Measurements from ENCODE around the gene STPG1. TPM values are rescaled to one million over a fixed set of nuclear protein-coding genes. Genes with fewer than 3 reads are reported as not detected.

The STPG1 gene
- total and polyA plus RNA-seq, 2 of the 13 experiments (the other 11 are each of a cell fraction or from before 2014, with no cell fraction given) = 3.4 to 4.3 TPM

DNA sequence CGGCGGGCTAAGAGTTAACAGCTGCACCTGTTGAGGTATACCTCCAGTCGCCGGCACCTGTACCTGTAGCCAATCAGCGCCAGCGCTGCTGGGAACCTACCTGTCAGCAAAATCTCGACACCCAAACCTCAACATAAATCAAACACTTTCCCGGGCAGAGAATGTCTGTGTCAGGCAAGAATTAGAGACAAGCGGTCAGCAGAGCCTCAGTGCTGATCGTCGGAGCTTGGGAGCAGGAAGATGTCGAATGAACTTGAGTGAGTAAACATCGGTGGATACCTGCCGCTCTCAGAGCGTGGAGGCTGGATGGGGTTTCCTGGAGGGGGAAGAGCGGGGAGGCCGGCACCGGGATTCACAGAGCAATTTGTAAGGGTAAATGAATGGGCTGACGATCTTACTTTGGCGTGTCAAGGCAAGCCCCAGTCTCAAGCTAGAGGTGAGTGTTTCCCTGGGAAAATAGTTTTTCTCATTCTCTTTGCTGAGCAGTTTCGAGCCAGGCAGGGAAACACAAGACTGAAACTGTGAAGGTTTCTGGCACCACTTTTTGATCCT lies 94.2 kb downstream of the STPG1 start, which contains the start of gene GRHL3 (continued):
- TF ChIP-seq, protein P1, sequence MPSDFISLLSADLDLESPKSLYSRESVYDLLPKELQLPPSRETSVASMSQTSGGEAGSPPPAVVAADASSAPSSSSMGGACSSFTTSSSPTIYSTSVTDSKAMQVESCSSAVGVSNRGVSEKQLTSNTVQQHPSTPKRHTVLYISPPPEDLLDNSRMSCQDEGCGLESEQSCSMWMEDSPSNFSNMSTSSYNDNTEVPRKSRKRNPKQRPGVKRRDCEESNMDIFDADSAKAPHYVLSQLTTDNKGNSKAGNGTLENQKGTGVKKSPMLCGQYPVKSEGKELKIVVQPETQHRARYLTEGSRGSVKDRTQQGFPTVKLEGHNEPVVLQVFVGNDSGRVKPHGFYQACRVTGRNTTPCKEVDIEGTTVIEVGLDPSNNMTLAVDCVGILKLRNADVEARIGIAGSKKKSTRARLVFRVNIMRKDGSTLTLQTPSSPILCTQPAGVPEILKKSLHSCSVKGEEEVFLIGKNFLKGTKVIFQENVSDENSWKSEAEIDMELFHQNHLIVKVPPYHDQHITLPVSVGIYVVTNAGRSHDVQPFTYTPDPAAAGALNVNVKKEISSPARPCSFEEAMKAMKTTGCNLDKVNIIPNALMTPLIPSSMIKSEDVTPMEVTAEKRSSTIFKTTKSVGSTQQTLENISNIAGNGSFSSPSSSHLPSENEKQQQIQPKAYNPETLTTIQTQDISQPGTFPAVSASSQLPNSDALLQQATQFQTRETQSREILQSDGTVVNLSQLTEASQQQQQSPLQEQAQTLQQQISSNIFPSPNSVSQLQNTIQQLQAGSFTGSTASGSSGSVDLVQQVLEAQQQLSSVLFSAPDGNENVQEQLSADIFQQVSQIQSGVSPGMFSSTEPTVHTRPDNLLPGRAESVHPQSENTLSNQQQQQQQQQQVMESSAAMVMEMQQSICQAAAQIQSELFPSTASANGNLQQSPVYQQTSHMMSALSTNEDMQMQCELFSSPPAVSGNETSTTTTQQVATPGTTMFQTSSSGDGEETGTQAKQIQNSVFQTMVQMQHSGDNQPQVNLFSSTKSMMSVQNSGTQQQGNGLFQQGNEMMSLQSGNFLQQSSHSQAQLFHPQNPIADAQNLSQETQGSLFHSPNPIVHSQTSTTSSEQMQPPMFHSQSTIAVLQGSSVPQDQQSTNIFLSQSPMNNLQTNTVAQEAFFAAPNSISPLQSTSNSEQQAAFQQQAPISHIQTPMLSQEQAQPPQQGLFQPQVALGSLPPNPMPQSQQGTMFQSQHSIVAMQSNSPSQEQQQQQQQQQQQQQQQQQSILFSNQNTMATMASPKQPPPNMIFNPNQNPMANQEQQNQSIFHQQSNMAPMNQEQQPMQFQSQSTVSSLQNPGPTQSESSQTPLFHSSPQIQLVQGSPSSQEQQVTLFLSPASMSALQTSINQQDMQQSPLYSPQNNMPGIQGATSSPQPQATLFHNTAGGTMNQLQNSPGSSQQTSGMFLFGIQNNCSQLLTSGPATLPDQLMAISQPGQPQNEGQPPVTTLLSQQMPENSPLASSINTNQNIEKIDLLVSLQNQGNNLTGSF (CRISPR knock-in tag; IDR thresholded peaks at IDR 0.05) = no peak
- no peak for TF ChIP-seq ZNF788 (CRISPR knock-in tag; IDR thresholded peaks at IDR 0.05; ENCODE audit: borderline replicate concordance)
- no peak for TF ChIP-seq ZFP41 (CRISPR knock-in tag; IDR thresholded peaks at IDR 0.05; ENCODE audit: borderline replicate concordance)

DNA sequence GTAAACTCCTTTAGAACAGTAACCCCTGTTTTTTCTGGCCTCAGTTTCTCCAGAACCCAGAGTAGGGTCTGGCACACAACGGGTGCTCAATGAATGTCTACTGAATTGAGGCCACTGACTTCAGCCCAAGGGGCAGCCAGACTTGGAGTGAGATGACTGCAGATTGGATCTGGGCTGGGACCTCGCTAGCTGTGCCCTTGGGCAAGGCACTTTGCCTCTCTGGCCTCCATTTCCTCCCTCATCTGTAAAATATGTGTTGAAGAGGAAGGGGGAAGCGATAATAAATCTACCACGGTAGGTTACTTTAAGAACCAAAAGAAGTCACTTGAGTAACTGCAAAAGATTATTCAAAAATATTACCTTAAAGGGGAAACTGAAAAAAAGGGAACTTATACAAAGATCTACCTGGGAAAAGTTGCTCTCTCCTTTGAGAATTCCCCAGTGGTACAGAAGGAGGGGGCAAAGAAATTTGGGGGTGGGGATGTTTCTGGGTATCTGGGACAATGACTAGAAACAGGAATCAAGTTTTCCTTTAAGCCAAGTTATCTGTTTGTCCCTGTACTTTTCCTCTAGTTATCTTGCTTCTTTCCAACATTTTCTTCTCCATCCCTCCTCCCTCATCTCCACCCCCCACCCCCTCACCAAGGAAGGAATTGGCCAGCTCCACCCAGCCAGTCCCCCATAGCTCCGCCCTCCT lies 94.8 kb downstream of the STPG1 start:
- H3K4me2 ChIP-seq (ENCODE audit: low read depth, low read length) = no peak overlapping the region; the same call in 1 of the 2 replicates
- TF ChIP-seq, protein P2, sequence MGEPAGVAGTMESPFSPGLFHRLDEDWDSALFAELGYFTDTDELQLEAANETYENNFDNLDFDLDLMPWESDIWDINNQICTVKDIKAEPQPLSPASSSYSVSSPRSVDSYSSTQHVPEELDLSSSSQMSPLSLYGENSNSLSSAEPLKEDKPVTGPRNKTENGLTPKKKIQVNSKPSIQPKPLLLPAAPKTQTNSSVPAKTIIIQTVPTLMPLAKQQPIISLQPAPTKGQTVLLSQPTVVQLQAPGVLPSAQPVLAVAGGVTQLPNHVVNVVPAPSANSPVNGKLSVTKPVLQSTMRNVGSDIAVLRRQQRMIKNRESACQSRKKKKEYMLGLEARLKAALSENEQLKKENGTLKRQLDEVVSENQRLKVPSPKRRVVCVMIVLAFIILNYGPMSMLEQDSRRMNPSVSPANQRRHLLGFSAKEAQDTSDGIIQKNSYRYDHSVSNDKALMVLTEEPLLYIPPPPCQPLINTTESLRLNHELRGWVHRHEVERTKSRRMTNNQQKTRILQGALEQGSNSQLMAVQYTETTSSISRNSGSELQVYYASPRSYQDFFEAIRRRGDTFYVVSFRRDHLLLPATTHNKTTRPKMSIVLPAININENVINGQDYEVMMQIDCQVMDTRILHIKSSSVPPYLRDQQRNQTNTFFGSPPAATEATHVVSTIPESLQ (CRISPR knock-in tag; conservative IDR thresholded peaks at IDR 0.05) = no peak
- no peak for TF ChIP-seq RXRB (CRISPR knock-in tag; IDR thresholded peaks at IDR 0.05; ENCODE audit: borderline replicate concordance)
- no peak for TF ChIP-seq GABPB1 (CRISPR knock-in tag; IDR thresholded peaks at IDR 0.05)
- no peak for TF ChIP-seq ARNTL (CRISPR knock-in tag; IDR thresholded peaks at IDR 0.05)
- no peak for TF ChIP-seq ETV5 (CRISPR knock-in tag; IDR thresholded peaks at IDR 0.05; ENCODE audit: borderline replicate concordance)
- H3K36me3 ChIP-seq (replicated peaks in 1 of 2; ENCODE audit: control insufficient read depth in 1 of 2, insufficient read depth in 2 of 2, low read length in 2 of 2) = no peaks in the 10 kb centered on the region
- ChIA-PET POLR2A (no interaction called here), CTCF (ENCODE audit: low intra/inter-chr PET ratio, low total read pairs) (no interaction called here)
- 13% methylated on average over 5 of the region's 5 CpGs for WGBS (ENCODE audit: low lambda C conversion rate)
- ATAC-seq (no peak), DNase-seq (ENCODE audit: low spot score) (no peak), FAIRE-seq (no peak)
- peaks cover 4 to 21% of the 10 kb centered on the region in 2 experiments; a peak in 3 of 5 replicates for H3K27me3 ChIP-seq (ENCODE audit: control insufficient read depth in 1 of 2, insufficient read depth in 2 of 2, low read length in 2 of 2)
- intact Hi-C loops (cut with micrococcal nuclease; ENCODE audit: unreplicated experiment) (no loop called here), in situ Hi-C loops (cut with HindIII; ENCODE audit: extremely low pct_ligation_motif_present, low pct_unique_long_range_greater_than_20kb) (no loop called here)
- H3K27ac ChIP-seq (ENCODE audit: extremely low read length, insufficient read depth, low read length) = no peak overlapping the region
- no peaks in the 10 kb centered on the region for H4K20me1 ChIP-seq (ENCODE audit: insufficient read depth, low read length)
- no peak overlapping the region for H2AFZ ChIP-seq (ENCODE audit: low read length)
- no peak overlapping the region for H3K9ac ChIP-seq (ENCODE audit: insufficient read depth, low read depth, low read length)
- no peaks in the 10 kb centered on the region for H3K79me2 ChIP-seq (ENCODE audit: insufficient read depth, low read length)
- H3K9me3 ChIP-seq (ENCODE audit: low read length) = no peaks in the 10 kb centered on the region
- peaks cover 11% of the 10 kb centered on the region for H3K4me1 ChIP-seq (ENCODE audit: insufficient read depth, low read length)
- BruUV-seq (replicated peaks) = no TSS peak
- no peak overlapping the region for H3K4me3 ChIP-seq (replicated peaks in 1 of 3; ENCODE audit: insufficient read depth in 1 of 3, low read depth in 2 of 3, low read length in 3 of 3)

Measured in HepG2 (cell line).